Measurements from ENCODE around the gene ZBTB20.

The ZBTB20 gene

GRCh38 chr3:114378760-114379159 is 768.3 kb downstream of the ZBTB20 start:
- Histone ChIP-seq H3K27ac (ENCODE audit: low read depth, low read length) (no peak overlapping the region), H3K79me2 (ENCODE audit: control insufficient read depth, low read length) (no peaks in the 10 kb centered on the region), H3K36me3 (ENCODE audit: control insufficient read depth, low read length) (peaks cover 62% of the 10 kb centered on the region), H3K9me2 (replicated peaks; ENCODE audit: control insufficient read depth, low read length) (no peaks in the 10 kb centered on the region), H4K20me1 (ENCODE audit: control insufficient read depth, insufficient read depth, low read depth, low read length) (no peaks in the 10 kb centered on the region), H3K4me1 (ENCODE audit: control insufficient read depth, low read length) (peaks cover 6% of the 10 kb centered on the region), H3K27me3 (ENCODE audit: control insufficient read depth, low read length) (no peaks in the 10 kb centered on the region), H3F3A (ENCODE audit: control insufficient read depth, insufficient read depth) (no peaks in the 10 kb centered on the region), H3K9me3 (ENCODE audit: control insufficient read depth, insufficient read depth, low read length) (no peaks in the 10 kb centered on the region), H3K4me3 (ENCODE audit: low read length) (no peak overlapping the region), H3K4me2 (ENCODE audit: low read length) (no peak overlapping the region)
- TF ChIP-seq EZH2phosphoT487 (IDR thresholded peaks at IDR 0.05; ENCODE audit: borderline replicate concordance, low read length) (no peak), CTCF (IDR thresholded peaks at IDR 0.05; ENCODE audit: low read depth, low read length, poor library complexity, severe bottlenecking) (no peak)

GRCh38 chr3:114377426-114377825 is 769.7 kb downstream of the ZBTB20 start:
- Histone ChIP-seq H4K20me1 (ENCODE audit: control insufficient read depth, insufficient read depth, low read depth, low read length) (no peaks in the 10 kb centered on the region), H3K4me2 (ENCODE audit: low read length) (no peak overlapping the region), H3K27me3 (ENCODE audit: control insufficient read depth, low read length) (no peaks in the 10 kb centered on the region), H3K79me2 (ENCODE audit: control insufficient read depth, low read length) (no peaks in the 10 kb centered on the region), H3K9me3 (ENCODE audit: control insufficient read depth, insufficient read depth, low read length) (no peaks in the 10 kb centered on the region), H3K36me3 (ENCODE audit: control insufficient read depth, low read length) (peaks cover 53% of the 10 kb centered on the region), H3K9me2 (replicated peaks; ENCODE audit: control insufficient read depth, low read length) (no peaks in the 10 kb centered on the region), H3K27ac (ENCODE audit: low read depth, low read length) (no peak overlapping the region), H3K4me3 (ENCODE audit: low read length) (no peak overlapping the region), H3F3A (ENCODE audit: control insufficient read depth, insufficient read depth) (no peaks in the 10 kb centered on the region), H3K4me1 (ENCODE audit: control insufficient read depth, low read length) (0 out of 2 replicates have a peak, but pooled peaks cover 3% of the 10 kb centered on the region)
- TF ChIP-seq CTCF (IDR thresholded peaks at IDR 0.05; ENCODE audit: low read depth, low read length, poor library complexity, severe bottlenecking) (no peak), EZH2phosphoT487 (IDR thresholded peaks at IDR 0.05; ENCODE audit: borderline replicate concordance, low read length) (no peak)

GRCh38 chr3:114376516-114377185 is 770.4 kb downstream of the ZBTB20 start:
- Histone ChIP-seq H3K4me1 (ENCODE audit: control insufficient read depth, low read length) (0 out of 2 replicates have a peak, but pooled peaks cover 3% of the 10 kb centered on the region), H3F3A (ENCODE audit: control insufficient read depth, insufficient read depth) (no peaks in the 10 kb centered on the region), H3K9me2 (replicated peaks; ENCODE audit: control insufficient read depth, low read length) (no peaks in the 10 kb centered on the region), H3K27me3 (ENCODE audit: control insufficient read depth, low read length) (no peaks in the 10 kb centered on the region), H3K4me2 (ENCODE audit: low read length) (no peak overlapping the region), H3K27ac (ENCODE audit: low read depth, low read length) (no peak overlapping the region), H4K20me1 (ENCODE audit: control insufficient read depth, insufficient read depth, low read depth, low read length) (no peaks in the 10 kb centered on the region), H3K79me2 (ENCODE audit: control insufficient read depth, low read length) (no peaks in the 10 kb centered on the region), H3K36me3 (ENCODE audit: control insufficient read depth, low read length) (peaks cover 49% of the 10 kb centered on the region), H3K9me3 (ENCODE audit: control insufficient read depth, insufficient read depth, low read length) (no peaks in the 10 kb centered on the region), H3K4me3 (ENCODE audit: low read length) (no peak overlapping the region)
- no peak for TF ChIP-seq CTCF (IDR thresholded peaks at IDR 0.05; ENCODE audit: low read depth, low read length, poor library complexity, severe bottlenecking)
- TF ChIP-seq EZH2phosphoT487 (IDR thresholded peaks at IDR 0.05; ENCODE audit: borderline replicate concordance, low read length) = no peak
